SK-N-MC (cell line): ENCODE measurements around the gene RAD21L1.

ENCODE experiments used
- EZH2 ChIP-seq: fragments of 200-600 bp; sonication (generic); IDR thresholded peaks from one replicate; pipeline ENCODE4 v1.6.1; 2017; ENCODE audit warnings: antibody characterized with exemption
- POLR2AphosphoS5 ChIP-seq: IDR thresholded peaks from 2 replicates; pipeline ENCODE4 v1.6.1; 2012; ENCODE audit warnings: mild to moderate bottlenecking, low read depth, low read length, borderline replicate concordance

DNA sequence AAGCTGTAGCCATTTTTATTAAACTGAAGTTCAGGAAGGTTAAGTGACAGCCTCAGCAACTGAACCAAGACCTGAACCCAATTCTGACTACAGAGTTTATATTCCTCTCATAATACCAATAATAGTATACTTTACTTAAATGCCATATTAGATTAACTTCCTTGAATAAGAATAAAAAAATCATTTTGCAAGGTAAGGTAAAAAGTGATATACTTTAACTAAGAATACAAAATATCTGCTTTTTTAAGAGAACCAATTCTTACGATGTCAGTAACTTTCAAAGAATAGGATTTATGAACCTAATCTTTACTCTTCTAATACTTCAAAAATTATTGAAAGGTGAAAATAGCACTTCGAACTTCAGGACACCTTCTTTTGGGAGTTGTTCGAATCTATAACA is 3.7 kb downstream of the RAD21L1 start:
- TF ChIP-seq EZH2 (no peak), POLR2AphosphoS5 (no peak)
